Hepatocyte (in vitro differentiated cells): Measurements from ENCODE around the gene ACTR1A. TPM values are rescaled to one million over a fixed set of nuclear protein-coding genes. Genes with fewer than 3 reads are reported as not detected.

Source experiments
- DNase-seq: peaks from one replicate; pipeline ENCODE4 v3.0.0-alpha.2; 2016; ENCODE audit warnings: low spot score
- H2AFZ ChIP-seq: fragments of 200-600 bp; sonication (generic); 2 replicates; pipeline ENCODE4 v1.6.0; 2016; ENCODE audit warnings: antibody characterized with exemption, mild to moderate bottlenecking
- H3K27ac ChIP-seq: fragments of 200-600 bp; sonication (generic); 2 replicates; pipeline ENCODE4 v1.5.1; 2016; ENCODE audit warnings: mild to moderate bottlenecking
- H3K27me3 ChIP-seq: fragments of 200-600 bp; sonication (generic); 2 replicates; pipeline ENCODE4 v1.6.1; 2016
- H3K36me3 ChIP-seq: fragments of 200-600 bp; sonication (generic); replicated peaks from 2 replicates; pipeline ENCODE4 v1.5.1; 2016; ENCODE audit warnings: low read depth; ENCODE audit not compliant: insufficient read depth
- H3K4me1 ChIP-seq: fragments of 200-600 bp; sonication (generic); 2 replicates; pipeline ENCODE4 v1.5.1; 2016; ENCODE audit warnings: mild to moderate bottlenecking, moderate library complexity; ENCODE audit not compliant: insufficient read depth
- H3K4me2 ChIP-seq: fragments of 200-600 bp; sonication (generic); 2 replicates; pipeline ENCODE4 v1.6.0; 2016
- H3K4me3 ChIP-seq: fragments of 200-600 bp; sonication (generic); 2 replicates; pipeline ENCODE4 v1.5.1; 2016; ENCODE audit warnings: mild to moderate bottlenecking
- H3K79me2 ChIP-seq: fragments of 200-600 bp; sonication (generic); 2 replicates; pipeline ENCODE4 v1.6.0; 2017; ENCODE audit warnings: mild to moderate bottlenecking
- H3K9me2 ChIP-seq: fragments of 200-600 bp; sonication (generic); replicated peaks from 2 replicates; pipeline ENCODE4 v1.6.0; 2017; ENCODE audit warnings: mild to moderate bottlenecking; ENCODE audit not compliant: insufficient read depth
- H3K9me3 ChIP-seq: fragments of 200-600 bp; sonication (generic); 2 replicates; pipeline ENCODE4 v1.5.1; 2016; ENCODE audit warnings: low read depth, mild to moderate bottlenecking
- H4K20me1 ChIP-seq: fragments of 200-600 bp; sonication (generic); 2 replicates; pipeline ENCODE4 v1.6.0; 2016; ENCODE audit warnings: mild to moderate bottlenecking; ENCODE audit not compliant: insufficient read depth, poor library complexity, severe bottlenecking
- CTCF ChIP-seq: fragments of 200-600 bp; sonication (generic); IDR thresholded peaks from 2 replicates; pipeline ENCODE4 v1.5.1; 2016; ENCODE audit warnings: antibody characterized with exemption, mild to moderate bottlenecking; ENCODE audit not compliant: poor library complexity
- EZH2 ChIP-seq: fragments of 200-600 bp; sonication (generic); IDR thresholded peaks from 2 replicates; pipeline ENCODE4 v1.6.1; 2016; ENCODE audit warnings: antibody characterized with exemption, mild to moderate bottlenecking, borderline replicate concordance
- EZH2phosphoT487 ChIP-seq: fragments of 200-600 bp; sonication (generic); IDR thresholded peaks from one replicate; pipeline ENCODE4 v1.6.1; 2018; ENCODE audit warnings: antibody characterized with exemption, mild to moderate bottlenecking, low read depth, moderate library complexity; ENCODE audit not compliant: unreplicated experiment, severe bottlenecking
- WGBS: methylation state at CpG from one replicate; pipeline ENCODE4 v1.1.6; 2016; ENCODE audit warnings: low lambda C conversion rate; ENCODE audit errors: missing lambda C conversion rate; 5-methylcytosine and 5-hydroxymethylcytosine counted together
- polyA plus RNA-seq: library from polyadenylated mRNA; unstranded; fragments of >200 nt; fragmentation: Nextera tagmentation; extraction: Ambion mirVana; gene quantifications from 2 replicates; pipeline ENCODE4 v1.2.1, GENCODE V29; 2016
- total RNA-seq: library from RNA; depleted of rRNA; stranded (reverse); fragments of >200 nt; gene quantifications from 2 replicates; pipeline ENCODE4 v1.2.3, GENCODE V29; 2014

Gene ACTR1A
- total and polyA plus RNA-seq, 2 experiments from 2014 or later: 86.7 to 90.7 TPM

GRCh38 chr10:102485093-102485784 lies 17.3 kb downstream of the ACTR1A start:
- H3K9me2 ChIP-seq: no peaks in the 10 kb centered on the region
- no peak overlapping the region for H3K4me2 ChIP-seq
- no peak overlapping the region for H2AFZ ChIP-seq
- H3K36me3 ChIP-seq: no peaks in the 10 kb centered on the region
- DNase-seq: no peak
- H3K79me2 ChIP-seq: peaks cover 12% of the 10 kb centered on the region
- H3K27ac ChIP-seq: no peak overlapping the region
- no peaks in the 10 kb centered on the region for H3K9me3 ChIP-seq
- no peaks in the 10 kb centered on the region for H3K27me3 ChIP-seq
- no peaks in the 10 kb centered on the region for H4K20me1 ChIP-seq
- WGBS: 92% methylated on average over 18 of the region's 18 CpGs
- H3K4me3 ChIP-seq: no peak overlapping the region
- TF ChIP-seq EZH2phosphoT487: no peak
- no peak for TF ChIP-seq EZH2
- no peak for TF ChIP-seq CTCF
- no peaks in the 10 kb centered on the region for H3K4me1 ChIP-seq

GRCh38 chr10:102484021-102484420 lies 18.5 kb downstream of the ACTR1A start:
- Histone ChIP-seq H3K4me2 (no peak overlapping the region), H3K27me3 (no peaks in the 10 kb centered on the region), H4K20me1 (no peaks in the 10 kb centered on the region), H3K9me3 (no peaks in the 10 kb centered on the region), H3K4me3 (no peak overlapping the region), H3K9me2 (no peaks in the 10 kb centered on the region), H3K4me1 (no peaks in the 10 kb centered on the region), H3K79me2 (peaks cover 5% of the 10 kb centered on the region), H3K27ac (no peak overlapping the region), H3K36me3 (no peaks in the 10 kb centered on the region), H2AFZ (no peak overlapping the region)
- DNase-seq: no peak
- no peak for TF ChIP-seq EZH2
- TF ChIP-seq EZH2phosphoT487: no peak
- no peak for TF ChIP-seq CTCF
- 98% methylated on average over 13 of the region's 13 CpGs for WGBS

DNA sequence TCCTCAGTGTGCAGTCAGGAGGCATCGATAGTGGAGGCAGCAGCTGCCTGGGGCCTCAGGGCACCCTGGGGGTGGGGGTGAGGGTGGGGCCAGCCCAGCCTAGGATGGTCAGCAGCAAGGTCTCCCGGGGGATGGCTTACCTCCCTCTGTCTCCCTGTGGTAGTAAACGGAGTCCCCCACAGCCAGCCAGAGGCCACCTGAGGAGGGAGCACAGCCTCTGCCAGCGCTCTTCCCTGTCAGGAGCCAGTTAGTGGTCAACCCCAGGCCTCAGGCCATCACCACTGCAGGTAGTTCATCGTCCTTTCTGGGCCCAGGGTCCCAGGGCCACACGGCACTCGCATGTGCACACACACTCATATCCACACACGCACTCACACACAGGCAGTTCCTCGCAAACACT lies 22.1 kb downstream of the ACTR1A start:
- Histone ChIP-seq H3K4me1 (no peaks in the 10 kb centered on the region), H3K4me2 (no peak overlapping the region), H3K36me3 (no peaks in the 10 kb centered on the region), H3K79me2 (no peaks in the 10 kb centered on the region), H3K9me2 (no peaks in the 10 kb centered on the region), H2AFZ (no peak overlapping the region), H3K27me3 (no peaks in the 10 kb centered on the region), H3K27ac (no peak overlapping the region), H3K9me3 (no peaks in the 10 kb centered on the region), H3K4me3 (no peak overlapping the region), H4K20me1 (no peaks in the 10 kb centered on the region)
- no peak for DNase-seq
- no peak for TF ChIP-seq EZH2phosphoT487
- no peak for TF ChIP-seq CTCF
- TF ChIP-seq EZH2: no peak
- 85% methylated on average over 9 of the region's 9 CpGs for WGBS

DNA sequence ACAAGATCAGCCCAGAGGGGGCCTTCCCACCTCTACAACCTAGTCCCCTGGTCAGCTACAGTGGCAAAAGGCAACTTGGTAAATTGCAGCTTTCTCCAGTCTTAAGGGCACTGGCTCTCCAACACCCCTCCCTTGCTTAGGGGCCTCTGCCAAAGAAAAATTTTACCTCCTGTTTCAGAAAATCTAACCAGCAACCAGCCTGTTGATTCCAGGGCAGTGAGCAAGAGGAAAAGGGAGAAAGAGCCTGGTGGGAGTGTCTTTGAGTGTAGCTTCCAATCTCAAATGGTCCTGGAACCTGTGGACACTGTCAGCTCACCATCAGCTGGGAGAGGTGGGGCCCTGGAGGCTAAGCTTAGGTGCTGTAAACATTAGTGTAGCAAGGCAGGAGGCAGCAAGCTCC lies 22.9 kb downstream of the ACTR1A start:
- TF ChIP-seq EZH2 (no peak), EZH2phosphoT487 (no peak), CTCF (no peak)
- Histone ChIP-seq H2AFZ (no peak overlapping the region), H3K4me1 (no peaks in the 10 kb centered on the region), H3K4me3 (no peak overlapping the region), H3K4me2 (no peak overlapping the region), H3K79me2 (no peaks in the 10 kb centered on the region), H3K27me3 (no peaks in the 10 kb centered on the region), H3K27ac (no peak overlapping the region), H4K20me1 (no peaks in the 10 kb centered on the region), H3K36me3 (no peaks in the 10 kb centered on the region), H3K9me2 (no peaks in the 10 kb centered on the region), H3K9me3 (no peaks in the 10 kb centered on the region)
- no peak for DNase-seq
